HEK293T (cell line): Measurements from ENCODE around the gene ATP5F1A.

ENCODE experiments used
- FOXM1 ChIP-seq: fragments of 450-650 bp; IDR thresholded peaks from 2 replicates; pipeline ENCODE4 v1.6.1; 2017; ENCODE audit warnings: mild to moderate bottlenecking, borderline replicate concordance
- HDGF ChIP-seq: fragments of 450-650 bp; IDR thresholded peaks from 2 replicates; pipeline ENCODE4 v1.6.1; 2017; ENCODE audit warnings: antibody characterized with exemption, borderline replicate concordance
- LEF1 ChIP-seq: fragments of 450-650 bp; IDR thresholded peaks from 2 replicates; pipeline ENCODE4 v1.6.1; 2017; ENCODE audit warnings: mild to moderate bottlenecking, borderline replicate concordance
- SP1 ChIP-seq: fragments of 450-650 bp; IDR thresholded peaks from 2 replicates; pipeline ENCODE4 v1.6.1; 2017
- TF ChIP-seq, protein P1 (sequence below): fragments of 450-650 bp; IDR thresholded peaks from 2 replicates; pipeline ENCODE4 v1.6.1; 2016

DNA sequence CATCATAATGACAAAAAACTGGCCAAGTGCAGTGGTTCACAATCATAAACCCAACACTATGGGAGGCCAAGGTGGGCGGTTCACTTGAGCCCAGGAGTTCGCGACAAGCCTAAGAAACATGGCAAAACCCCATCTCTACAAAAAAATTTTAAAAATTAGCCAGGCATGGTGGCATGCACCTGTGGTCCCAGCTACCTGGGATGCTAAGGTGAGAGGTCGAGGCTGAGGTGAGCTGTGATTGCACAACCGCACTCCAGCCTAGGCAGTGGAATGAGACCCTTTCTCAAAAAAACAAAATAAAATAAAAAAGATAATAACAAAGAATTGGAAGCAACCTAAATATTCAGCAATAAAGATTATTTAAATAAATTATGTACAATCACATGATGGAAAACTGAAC is 47.8 kb downstream of the ATP5F1A start:
- TF ChIP-seq FOXM1 (no peak), SP1 (no peak), LEF1 (no peak), HDGF (no peak)
- TF ChIP-seq, protein P1, sequence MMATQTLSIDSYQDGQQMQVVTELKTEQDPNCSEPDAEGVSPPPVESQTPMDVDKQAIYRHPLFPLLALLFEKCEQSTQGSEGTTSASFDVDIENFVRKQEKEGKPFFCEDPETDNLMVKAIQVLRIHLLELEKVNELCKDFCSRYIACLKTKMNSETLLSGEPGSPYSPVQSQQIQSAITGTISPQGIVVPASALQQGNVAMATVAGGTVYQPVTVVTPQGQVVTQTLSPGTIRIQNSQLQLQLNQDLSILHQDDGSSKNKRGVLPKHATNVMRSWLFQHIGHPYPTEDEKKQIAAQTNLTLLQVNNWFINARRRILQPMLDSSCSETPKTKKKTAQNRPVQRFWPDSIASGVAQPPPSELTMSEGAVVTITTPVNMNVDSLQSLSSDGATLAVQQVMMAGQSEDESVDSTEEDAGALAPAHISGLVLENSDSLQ = no peak
